Effector CD4-positive, alpha-beta T cell (primary cell): ENCODE data around the gene ATP10B. TPM values are rescaled to one million over a fixed set of nuclear protein-coding genes. Genes with fewer than 3 reads are reported as not detected.
"Not testable (repeated sequence)": the region's sequence is repeated elsewhere in the genome, so short reads cannot be mapped to it uniquely, and the experiment has no call there.

Source experiments
- DNase-seq: peaks from one replicate; pipeline ENCODE4 v3.0.0-alpha.2; 2020
- total RNA-seq: gene quantifications from one replicate; lab custom pipeline; 2026; lab: John Stamatoyannopoulos, UW

The ATP10B gene, protein sequence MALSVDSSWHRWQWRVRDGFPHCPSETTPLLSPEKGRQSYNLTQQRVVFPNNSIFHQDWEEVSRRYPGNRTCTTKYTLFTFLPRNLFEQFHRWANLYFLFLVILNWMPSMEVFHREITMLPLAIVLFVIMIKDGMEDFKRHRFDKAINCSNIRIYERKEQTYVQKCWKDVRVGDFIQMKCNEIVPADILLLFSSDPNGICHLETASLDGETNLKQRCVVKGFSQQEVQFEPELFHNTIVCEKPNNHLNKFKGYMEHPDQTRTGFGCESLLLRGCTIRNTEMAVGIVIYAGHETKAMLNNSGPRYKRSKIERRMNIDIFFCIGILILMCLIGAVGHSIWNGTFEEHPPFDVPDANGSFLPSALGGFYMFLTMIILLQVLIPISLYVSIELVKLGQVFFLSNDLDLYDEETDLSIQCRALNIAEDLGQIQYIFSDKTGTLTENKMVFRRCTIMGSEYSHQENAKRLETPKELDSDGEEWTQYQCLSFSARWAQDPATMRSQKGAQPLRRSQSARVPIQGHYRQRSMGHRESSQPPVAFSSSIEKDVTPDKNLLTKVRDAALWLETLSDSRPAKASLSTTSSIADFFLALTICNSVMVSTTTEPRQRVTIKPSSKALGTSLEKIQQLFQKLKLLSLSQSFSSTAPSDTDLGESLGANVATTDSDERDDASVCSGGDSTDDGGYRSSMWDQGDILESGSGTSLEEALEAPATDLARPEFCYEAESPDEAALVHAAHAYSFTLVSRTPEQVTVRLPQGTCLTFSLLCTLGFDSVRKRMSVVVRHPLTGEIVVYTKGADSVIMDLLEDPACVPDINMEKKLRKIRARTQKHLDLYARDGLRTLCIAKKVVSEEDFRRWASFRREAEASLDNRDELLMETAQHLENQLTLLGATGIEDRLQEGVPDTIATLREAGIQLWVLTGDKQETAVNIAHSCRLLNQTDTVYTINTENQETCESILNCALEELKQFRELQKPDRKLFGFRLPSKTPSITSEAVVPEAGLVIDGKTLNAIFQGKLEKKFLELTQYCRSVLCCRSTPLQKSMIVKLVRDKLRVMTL (N-terminal part only)
- total RNA-seq = not detected

GRCh38 chr5:160852049-160852448, at the start of gene ATP10B:
Gene ATP10B, minus strand, starts transcription at chr5:160852211. Its CDS starts 164,137 bp downstream, at chr5:160688074.
- DNase-seq = no peak

DNA sequence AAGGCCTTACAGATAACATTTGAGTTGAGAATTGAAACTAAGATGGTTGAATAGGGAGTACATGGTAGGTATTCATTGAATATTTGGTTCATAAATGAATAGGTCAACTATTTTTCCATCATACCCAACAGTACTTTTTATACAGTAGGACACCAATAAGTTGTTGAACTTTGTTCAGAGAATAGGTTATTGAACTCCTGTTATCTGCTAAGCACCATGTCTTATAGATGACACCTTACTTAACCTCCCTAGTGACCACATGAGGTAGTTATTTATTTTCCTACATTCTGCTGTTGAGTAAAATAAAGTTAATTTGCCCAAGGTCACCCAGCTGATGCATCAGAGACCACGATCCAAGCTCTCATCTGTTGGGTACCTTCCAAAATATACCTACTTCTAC, 49.6 kb upstream of the ATP10B start:
- no peak for DNase-seq

- no peak for DNase-seq
These were observed 47.7 kb upstream of the ATP10B start for GRCh38 chr5:160899735-160900134.

GRCh38 chr5:160893180-160893964, 41.4 kb upstream of the ATP10B start:
- DNase-seq = not testable (repeated sequence)

- DNase-seq = no peak
These were observed 35.8 kb upstream of the ATP10B start for GRCh38 chr5:160887780-160888179.

DNA sequence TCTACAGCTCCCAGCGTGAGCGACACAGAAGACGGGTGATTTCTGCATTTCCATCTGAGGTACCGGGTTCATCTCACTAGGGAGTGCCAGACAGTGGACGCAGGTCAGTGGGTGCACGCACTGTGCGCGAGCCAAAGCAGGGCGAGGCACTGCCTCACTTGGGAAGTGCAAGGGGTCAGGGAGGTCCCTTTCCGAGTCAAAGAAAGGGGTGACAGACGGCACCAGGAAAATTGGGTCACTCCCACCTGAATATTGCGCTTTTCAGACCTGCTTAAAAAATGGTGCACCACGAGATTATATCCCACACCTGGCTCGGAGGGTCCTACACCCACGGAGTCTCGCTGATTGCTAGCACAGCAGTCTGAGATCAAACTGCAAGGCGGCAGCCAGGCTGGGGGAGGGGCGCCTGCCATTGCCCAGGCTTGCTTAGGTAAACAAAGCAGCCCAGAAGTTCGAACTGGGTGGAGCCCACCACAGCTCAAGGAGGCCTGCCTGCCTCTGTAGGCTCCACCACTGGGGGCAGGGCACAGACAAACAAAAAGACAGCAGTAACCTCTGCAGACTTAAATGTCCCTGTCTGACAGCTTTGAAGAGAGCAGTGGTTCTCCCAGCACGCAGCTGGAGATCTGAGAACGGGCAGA, 21.7 kb upstream of the ATP10B start:
- not testable (repeated sequence) for DNase-seq

GRCh38 chr5:160869989-160870521, 18.0 kb upstream of the ATP10B start:
- DNase-seq = no peak

GRCh38 chr5:160867976-160868375, 16.0 kb upstream of the ATP10B start:
- DNase-seq = no peak

GRCh38 chr5:160851451-160851850, 560 bp downstream of the ATP10B start:
- no peak for DNase-seq

- no peak for DNase-seq
These were observed 1.6 kb downstream of the ATP10B start for GRCh38 chr5:160850421-160850820.

GRCh38 chr5:160847526-160848085, 4.4 kb downstream of the ATP10B start:
- no peak for DNase-seq

GRCh38 chr5:160846642-160847041, 5.4 kb downstream of the ATP10B start:
- no peak for DNase-seq

GRCh38 chr5:160844177-160844576, 7.8 kb downstream of the ATP10B start:
- no peak for DNase-seq

DNA sequence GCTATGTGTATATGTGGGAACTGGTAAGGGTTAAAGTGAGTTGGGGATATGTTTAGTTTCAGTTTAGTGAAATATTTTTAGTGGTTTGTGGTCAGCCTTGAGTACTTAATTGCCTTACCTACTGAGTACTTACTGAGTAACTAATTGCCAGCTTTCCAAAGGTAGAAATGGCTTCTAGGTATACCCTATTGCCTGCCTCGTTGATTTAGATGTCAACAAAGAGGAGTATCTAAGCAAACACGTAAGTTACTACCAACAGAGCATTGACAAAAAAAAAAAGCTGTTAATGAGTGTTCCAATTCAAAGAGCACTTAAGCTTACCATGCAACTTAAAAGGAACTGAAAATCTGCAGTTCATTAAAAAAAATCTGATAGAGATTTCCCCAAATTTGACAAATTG, 8.8 kb downstream of the ATP10B start:
- no peak for DNase-seq

DNA sequence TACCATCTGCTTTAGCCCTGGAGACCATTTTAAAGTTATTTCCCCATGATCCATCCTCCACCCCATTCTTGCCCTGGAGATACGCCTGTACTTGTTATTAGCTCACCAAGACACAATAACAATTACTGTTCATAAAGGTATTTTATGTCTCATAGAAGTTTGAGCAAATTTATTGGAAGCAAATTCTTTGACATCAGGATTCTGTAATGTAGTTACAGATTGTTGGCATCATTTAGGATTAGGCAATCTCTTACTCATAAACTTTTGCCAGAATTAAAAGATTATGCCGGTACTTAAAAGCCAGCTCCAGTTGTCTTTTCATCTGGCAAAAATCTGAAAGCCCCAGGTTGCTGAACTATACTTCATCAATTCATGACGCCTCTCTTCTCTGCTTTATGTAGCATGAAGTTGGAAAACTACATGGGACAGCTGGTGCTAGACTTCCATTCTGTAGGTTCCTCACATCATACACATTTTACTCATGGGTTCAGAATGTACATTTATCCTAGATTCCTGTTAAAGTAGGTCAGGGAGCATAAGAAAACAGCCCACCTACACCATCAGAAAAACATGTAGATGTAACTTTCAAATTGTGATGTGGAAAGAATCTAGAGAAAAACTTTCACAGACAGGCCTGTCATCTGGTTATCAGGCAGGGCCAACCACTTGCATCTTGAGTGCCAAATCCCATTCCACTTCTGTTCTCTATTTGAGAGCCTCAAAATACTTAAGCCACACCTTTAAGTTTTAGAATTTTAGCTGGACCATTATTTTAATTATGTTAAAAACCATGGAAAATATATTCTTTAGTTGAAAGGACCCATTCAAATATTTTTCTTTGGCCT, 14.0 kb downstream of the ATP10B start:
- no peak for DNase-seq

GRCh38 chr5:160837211-160837610, 14.8 kb downstream of the ATP10B start:
- no peak for DNase-seq

DNA sequence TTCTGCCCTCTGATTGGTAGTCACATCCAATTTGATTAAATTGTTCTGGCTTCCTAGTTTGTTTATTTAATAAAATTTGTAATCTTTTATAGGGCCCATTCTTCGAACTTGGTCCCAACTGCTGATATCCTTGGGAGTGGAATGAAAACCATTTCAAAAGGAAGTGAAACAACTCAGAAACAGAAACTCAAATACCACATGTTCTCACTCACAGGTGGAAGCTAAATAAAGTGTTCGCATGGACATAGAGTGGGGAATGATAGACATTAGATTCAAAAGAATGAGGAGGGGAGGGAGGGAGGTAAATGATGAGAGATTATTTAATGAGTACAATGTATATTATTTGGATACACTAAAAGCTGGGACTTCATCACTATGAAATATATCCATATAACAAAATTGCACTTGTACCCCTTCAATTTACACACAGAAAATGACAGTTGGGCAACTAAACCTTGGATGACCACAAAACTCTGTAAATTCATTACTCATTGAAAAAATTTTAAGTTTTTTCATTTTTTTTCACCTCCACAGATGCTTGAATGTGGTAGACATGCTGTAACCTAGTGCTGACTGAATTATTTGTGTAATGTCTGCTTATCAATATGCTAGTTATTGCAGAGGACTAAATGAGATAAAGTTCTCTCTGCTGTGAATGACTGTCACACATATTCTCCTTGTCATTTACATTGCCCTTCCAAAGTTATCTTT, 16.0 kb downstream of the ATP10B start:
- DNase-seq = no peak

DNA sequence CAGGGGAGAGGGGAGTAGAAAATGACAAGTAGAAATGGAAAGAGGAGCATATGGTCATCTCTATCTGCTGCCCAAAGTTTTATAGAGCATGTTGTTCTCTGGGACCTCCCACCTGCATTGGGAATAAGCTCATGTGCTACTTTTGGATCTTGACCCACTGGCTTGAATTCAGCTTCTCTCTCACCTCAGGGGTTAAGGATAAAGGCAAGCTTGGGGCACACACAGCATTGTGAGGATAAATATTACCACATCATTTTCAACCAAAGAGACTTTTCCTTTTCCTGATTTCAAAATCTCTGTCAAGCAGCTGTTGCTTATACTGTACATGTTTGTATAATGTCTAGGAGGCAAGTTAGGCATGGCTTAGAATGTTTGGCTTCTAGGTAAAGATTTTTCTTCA, 16.6 kb downstream of the ATP10B start:
- no peak for DNase-seq

GRCh38 chr5:160833806-160834205, 18.2 kb downstream of the ATP10B start:
- no peak for DNase-seq

GRCh38 chr5:160831801-160832200, 20.2 kb downstream of the ATP10B start:
- no peak for DNase-seq
